B cell (primary cell): ENCODE measurements around the gene FKBP10. TPM values are rescaled to one million over a fixed set of nuclear protein-coding genes. Genes with fewer than 3 reads are reported as not detected.
A peak's percentile ranks its signal among the peaks of the same experiment; 100 is the strongest.

Source experiments
- ATAC-seq: fragments of 200-7000 bp; cut with Tn5 transposase; one replicate; pipeline ENCODE4 v1.10.0; 2021; ENCODE audit warnings: low read depth, mild to moderate bottlenecking, moderate number of reproducible peaks, moderate library complexity
- CTCF ChIA-PET: fragments of 350-600 bp; sonication (Branson Sonifier 250); formaldehyde crosslinking; loops from one replicate; lab custom pipeline; 2021; ENCODE audit warnings: antibody characterized with exemption, inconsistent platforms; lab: Charles Lee
- POLR2A ChIA-PET: fragments of 350-600 bp; sonication (Branson Sonifier 250); formaldehyde crosslinking; loops from one replicate; lab custom pipeline; 2021; ENCODE audit warnings: antibody characterized with exemption; lab: Charles Lee
- DNase-seq: peaks from one replicate; pipeline ENCODE4 v3.0.0; 2013
- H2AFZ ChIP-seq: 2 replicates; pipeline ENCODE4 v1.6.1; 2012; ENCODE audit warnings: mild to moderate bottlenecking, low read depth, low read length; ENCODE audit not compliant: insufficient read depth, poor library complexity, severe bottlenecking
- H3K27ac ChIP-seq, 2 donors: 1 replicate in 1 of 2; 2 replicates in 1 of 2; pipeline ENCODE4 v1.5.1; 2012 to 2013; ENCODE audit warnings: low read length in 2 of 2, mild to moderate bottlenecking in 2 of 2, moderate library complexity in 1 of 2
- H3K27me3 ChIP-seq, 4 experiments: fragments of 200-600 bp in 1 of 4; sonication (generic) in 1 of 4; replicated peaks in 1 of 4; 1 replicate in 2 of 4; 2 replicates in 2 of 4; pipeline versions ENCODE4 v1.6.1 to v1.7.0; 2013 to 2016; ENCODE audit warnings: low read length in 3 of 4, mild to moderate bottlenecking in 2 of 4, mixed read lengths in 1 of 4, moderate library complexity in 1 of 4; ENCODE audit not compliant: insufficient read depth in 4 of 4, control insufficient read depth in 3 of 4; ENCODE audit errors: control extremely low read depth in 1 of 4
- H3K36me3 ChIP-seq, 2 experiments: replicated peaks in 1 of 2; 1 replicate in 1 of 2; 2 replicates in 1 of 2; pipeline versions ENCODE4 v1.6.1 to v1.7.1; 2013; ENCODE audit warnings: low read length in 1 of 2; ENCODE audit not compliant: insufficient read depth in 2 of 2, control insufficient read depth in 1 of 2; ENCODE audit errors: control extremely low read depth in 1 of 2, extremely low read depth in 1 of 2
- H3K4me1 ChIP-seq, 2 donors: fragments of 200-600 bp in 1 of 2; sonication (generic) in 1 of 2; 1 replicate in 1 of 2; 2 replicates in 1 of 2; pipeline versions ENCODE4 v1.5.1 to v1.6.1; 2013 to 2017; ENCODE audit warnings: low read length in 2 of 2; ENCODE audit not compliant: control insufficient read depth in 2 of 2, insufficient read depth in 2 of 2
- H3K4me2 ChIP-seq: replicated peaks from 2 replicates; pipeline ENCODE3; 2012; ENCODE audit warnings: mild to moderate bottlenecking, low read depth, low read length; ENCODE audit not compliant: poor library complexity, severe bottlenecking
- H3K4me3 ChIP-seq, 5 experiments: fragments of 200-600 bp in 1 of 5; sonication (generic) in 1 of 5; 1 replicate in 3 of 5; 2 replicates in 2 of 5; pipeline versions ENCODE4 v1.5.1 to v1.7.0; 2011 to 2016; ENCODE audit warnings: low read length in 4 of 5, mild to moderate bottlenecking in 4 of 5, low read depth in 2 of 5, control low read depth in 1 of 5, moderate library complexity in 1 of 5; ENCODE audit not compliant: insufficient read depth in 1 of 5; ENCODE audit errors: control extremely low read depth in 1 of 5, extremely low read depth in 1 of 5
- H3K79me2 ChIP-seq: fragments of 200-600 bp; sonication (generic); one replicate; pipeline ENCODE4 v1.6.0; 2016; ENCODE audit warnings: low read length; ENCODE audit not compliant: control insufficient read depth, insufficient read depth
- H3K9ac ChIP-seq: fragments of 200-600 bp; sonication (generic); 2 replicates; pipeline ENCODE4 v1.6.1; 2017; ENCODE audit warnings: mild to moderate bottlenecking, low read length, moderate library complexity
- H3K9me3 ChIP-seq, 3 donors: one replicate each; pipeline versions ENCODE4 v1.6.1 to v1.7.1; 2013; ENCODE audit warnings: low read length in 2 of 3; ENCODE audit not compliant: control insufficient read depth in 2 of 3, insufficient read depth in 1 of 3; ENCODE audit errors: control extremely low read depth in 1 of 3
- H4K20me1 ChIP-seq: 2 replicates; pipeline ENCODE4 v1.6.0; 2012; ENCODE audit warnings: mild to moderate bottlenecking, low read length; ENCODE audit not compliant: insufficient read depth, control insufficient read depth, poor library complexity, severe bottlenecking
- H3K27ac Mint-ChIP-seq: one replicate; pipeline ENCODE4 v1.8.0; 2021; ENCODE audit warnings: mixed read lengths
- H3K27me3 Mint-ChIP-seq: one replicate; pipeline ENCODE4 v1.8.0; 2021; ENCODE audit warnings: mixed read lengths
- H3K4me1 Mint-ChIP-seq: one replicate; pipeline ENCODE4 v1.8.0; 2021; ENCODE audit warnings: mixed read lengths
- H3K4me3 Mint-ChIP-seq: one replicate; pipeline ENCODE4 v1.8.0; 2021; ENCODE audit warnings: mixed read lengths
- H3K9me3 Mint-ChIP-seq: one replicate; pipeline ENCODE4 v1.8.0; 2022; ENCODE audit warnings: mixed read lengths; ENCODE audit not compliant: insufficient read depth
- EZH2 ChIP-seq: IDR thresholded peaks from 2 replicates; pipeline ENCODE4 v1.6.1; 2012; ENCODE audit warnings: borderline replicate concordance, low read depth, mild to moderate bottlenecking, moderate library complexity, low read length; ENCODE audit not compliant: insufficient read depth, poor library complexity, severe bottlenecking
- WGBS: methylation state at CpG from one replicate; pipeline ENCODE4 v1.1.5; 2013; ENCODE audit warnings: missing lambda C conversion rate; ENCODE audit not compliant: insufficient coverage; 5-methylcytosine and 5-hydroxymethylcytosine counted together
- intact Hi-C: fragments of 100-400 bp; cut with micrococcal nuclease; formaldehyde crosslinking; loops from one replicate; pipeline ENCODE4 v1.10.0; 2022
- polyA plus RNA-seq: library from polyadenylated mRNA; depleted of rRNA; stranded (reverse); fragments of >200 nt; gene quantifications from 2 replicates; pipeline ENCODE4 v1.2.3, GENCODE V29; 2012
- total RNA-seq, 2 donors: library from RNA; stranded (reverse); fragments of 120-200 nt in 1 of 2; gene quantifications; 1 replicate in 1 of 2; 2 replicates in 1 of 2; pipeline versions ENCODE4 v1.2.3 to v1.2.4, GENCODE V29; 2013 to 2022
- TF ChIP-seq, protein P1 (sequence below): fragments of 200-600 bp; IDR thresholded peaks from one replicate; pipeline ENCODE4 v1.8.0; 2022; ENCODE audit warnings: antibody characterized with exemption, mild to moderate bottlenecking

FKBP10 gene
- total and polyA plus RNA-seq, 2 donors (not counting 1 experiment from before 2014, with no cell fraction given): 0.21 to 0.34 TPM

DNA sequence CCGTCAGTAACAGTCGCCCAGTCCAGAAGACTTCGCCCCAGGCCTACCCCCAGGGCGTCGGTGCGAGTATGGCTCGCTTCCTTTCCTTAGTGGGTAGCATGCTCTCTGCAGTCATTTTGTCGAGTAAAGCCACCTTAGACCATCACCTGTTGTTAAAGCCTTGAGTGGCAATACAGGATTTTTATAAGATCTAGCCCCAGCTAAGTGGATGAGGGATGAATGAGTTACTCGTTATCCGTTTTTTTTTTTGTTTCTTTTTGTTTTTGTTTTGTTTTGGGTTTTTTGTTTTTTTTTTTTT is 52.7 kb downstream of the FKBP10 start:
- Mint-ChIP-seq H3K27me3 (no peaks in the 10 kb centered on the region), H3K9me3 (no peaks in the 10 kb centered on the region), H3K4me3 (no peak overlapping the region), H3K4me1 (peaks cover 17% of the 10 kb centered on the region), H3K27ac (no peak overlapping the region)
- Histone ChIP-seq H3K4me3 (peak overlapping the region in 4 of 5 experiments; percentile 28 to 93 (median 81)), H3K27me3 (no peaks in the 10 kb centered on the region), H3K36me3 (peaks cover 0 to 14% of the 10 kb centered on the region in 2 experiments), H3K4me1 (peaks cover 24 to 27% of the 10 kb centered on the region in 2 donors), H3K9ac (peak overlapping the region; percentile 78), H3K4me2 (peak overlapping the region; percentile 85), H4K20me1 (peaks cover 30% of the 10 kb centered on the region), H3K9me3 (no peaks in the 10 kb centered on the region), H3K79me2 (peaks cover 51% of the 10 kb centered on the region), H2AFZ (peak overlapping the region; percentile 98), H3K27ac (peak overlapping the region in 1 of 2 donors; percentile 82)
- POLR2A ChIA-PET: interaction anchor here (0.5 to 2.1 kb wide), 9 partner anchors 24 to 1234 kb away, joined by 3 to 13 read pairs (median 3); partner anchors contain the start of genes DNAJC7 and EIF1
- intact Hi-C loops: loop anchor here (1.0 kb wide), 5 partner anchors 30 to 101 kb away; partner anchors contain the start of genes ACLY, CNP, ODAD4 and P3H4
- no peak for DNase-seq
- no peak for TF ChIP-seq EZH2
- TF ChIP-seq, protein P1, sequence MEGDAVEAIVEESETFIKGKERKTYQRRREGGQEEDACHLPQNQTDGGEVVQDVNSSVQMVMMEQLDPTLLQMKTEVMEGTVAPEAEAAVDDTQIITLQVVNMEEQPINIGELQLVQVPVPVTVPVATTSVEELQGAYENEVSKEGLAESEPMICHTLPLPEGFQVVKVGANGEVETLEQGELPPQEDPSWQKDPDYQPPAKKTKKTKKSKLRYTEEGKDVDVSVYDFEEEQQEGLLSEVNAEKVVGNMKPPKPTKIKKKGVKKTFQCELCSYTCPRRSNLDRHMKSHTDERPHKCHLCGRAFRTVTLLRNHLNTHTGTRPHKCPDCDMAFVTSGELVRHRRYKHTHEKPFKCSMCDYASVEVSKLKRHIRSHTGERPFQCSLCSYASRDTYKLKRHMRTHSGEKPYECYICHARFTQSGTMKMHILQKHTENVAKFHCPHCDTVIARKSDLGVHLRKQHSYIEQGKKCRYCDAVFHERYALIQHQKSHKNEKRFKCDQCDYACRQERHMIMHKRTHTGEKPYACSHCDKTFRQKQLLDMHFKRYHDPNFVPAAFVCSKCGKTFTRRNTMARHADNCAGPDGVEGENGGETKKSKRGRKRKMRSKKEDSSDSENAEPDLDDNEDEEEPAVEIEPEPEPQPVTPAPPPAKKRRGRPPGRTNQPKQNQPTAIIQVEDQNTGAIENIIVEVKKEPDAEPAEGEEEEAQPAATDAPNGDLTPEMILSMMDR: peak; percentile 6
- ATAC-seq: no peak
- 0% methylated on average over 7 of the region's 10 CpGs for WGBS
- CTCF ChIA-PET: interaction anchor here (0.6 to 1.5 kb wide), 3 partner anchors 64 to 752 kb away, joined by 3 to 4 read pairs (median 3); partner anchors contain the start of gene CNP

DNA sequence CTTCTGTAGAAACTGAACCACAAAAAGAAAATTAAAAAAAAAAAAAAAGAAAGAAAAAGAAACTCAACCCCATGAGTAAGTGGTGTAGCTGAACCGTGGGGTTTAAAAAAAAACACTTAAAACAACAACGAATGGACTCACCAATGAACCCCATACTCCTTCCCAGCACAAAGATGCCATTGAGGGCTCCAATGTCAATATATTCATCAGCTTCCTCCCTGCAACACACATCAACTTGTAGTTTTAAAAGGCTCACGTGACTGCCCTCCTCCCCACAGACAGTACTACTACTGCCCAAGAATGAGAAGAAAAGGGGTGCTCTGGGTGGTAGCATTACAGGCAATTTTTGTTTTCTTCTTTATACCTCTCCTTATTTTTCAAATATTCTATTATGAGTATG is 55.8 kb downstream of the FKBP10 start:
- no peak for DNase-seq
- no peaks in the 10 kb centered on the region for H3K9me3 ChIP-seq
- ChIA-PET POLR2A (no interaction called here), CTCF (interaction anchor here (0.6 to 0.8 kb wide), 2 partner anchors 69 to 199 kb away, joined by 3 to 4 read pairs; no protein-coding TSS in a partner anchor)
- H3K27ac Mint-ChIP-seq: no peak overlapping the region
- H3K9ac ChIP-seq: no peak overlapping the region
- no peak overlapping the region for H2AFZ ChIP-seq
- H3K9me3 Mint-ChIP-seq: no peaks in the 10 kb centered on the region
- 80% methylated on average over 1 of the region's 3 CpGs for WGBS
- H3K27me3 ChIP-seq: no peaks in the 10 kb centered on the region
- H3K27ac ChIP-seq: no peak overlapping the region
- H4K20me1 ChIP-seq: peaks cover 11% of the 10 kb centered on the region
- H3K27me3 Mint-ChIP-seq: no peaks in the 10 kb centered on the region
- H3K79me2 ChIP-seq: peaks cover 22% of the 10 kb centered on the region
- peaks cover 0 to 38% of the 10 kb centered on the region in 2 experiments for H3K36me3 ChIP-seq
- peaks cover 6% of the 10 kb centered on the region for H3K4me1 Mint-ChIP-seq
- no peak for ATAC-seq
- no peak overlapping the region for H3K4me3 Mint-ChIP-seq
- intact Hi-C loops: no loop called here
- TF ChIP-seq, protein P1: no peak
- TF ChIP-seq EZH2: no peak
- no peak overlapping the region for H3K4me2 ChIP-seq
- no peak overlapping the region for H3K4me3 ChIP-seq
- H3K4me1 ChIP-seq: peaks cover 12 to 14% of the 10 kb centered on the region in 2 donors
